Neural crest cell (in vitro differentiated cells): Measurements from ENCODE around the gene HARS1. TPM values are rescaled to one million over a fixed set of nuclear protein-coding genes. Genes with fewer than 3 reads are reported as not detected.
"Not testable (repeated sequence)": the region's sequence is repeated elsewhere in the genome, so short reads cannot be mapped to it uniquely, and the experiment has no call there.

Experiments
- DNase-seq: peaks from one replicate; pipeline ENCODE4 v3.0.0; 2021; ENCODE audit warnings: low read depth, mixed read lengths, low spot score
- H3K27ac Mint-ChIP-seq: one replicate; pipeline ENCODE4 v1.8.0; 2021; ENCODE audit warnings: mild to moderate bottlenecking, mixed read lengths; ENCODE audit not compliant: unreplicated experiment
- H3K27me3 Mint-ChIP-seq: 2 replicates; pipeline ENCODE4 v1.8.0; 2021; ENCODE audit warnings: low read depth, mild to moderate bottlenecking, mixed read lengths
- H3K36me3 Mint-ChIP-seq: 2 replicates; pipeline ENCODE4 v1.8.0; 2021; ENCODE audit warnings: low read depth, mild to moderate bottlenecking, mixed read lengths
- H3K4me1 Mint-ChIP-seq: 2 replicates; pipeline ENCODE4 v1.8.0; 2021; ENCODE audit warnings: mixed read lengths
- H3K4me3 Mint-ChIP-seq: one replicate; pipeline ENCODE4 v1.8.0; 2021; ENCODE audit warnings: mild to moderate bottlenecking, mixed read lengths
- H3K9me3 Mint-ChIP-seq: 2 replicates; pipeline ENCODE4 v1.8.0; 2021; ENCODE audit warnings: mixed read lengths
- CTCF ChIP-seq: fragments of 200-600 bp; sonication (generic); conservative IDR thresholded peaks from 2 replicates; pipeline ENCODE4 v1.5.0; 2021; ENCODE audit warnings: antibody characterized with exemption, mild to moderate bottlenecking
- long read RNA-seq: library from polyadenylated mRNA; unstranded; transcript quantifications from one replicate; pipeline ENCODE4 v2.0.0, GENCODE V29; 2020
- total RNA-seq: library from RNA; stranded (reverse); gene quantifications from 2 replicates; pipeline ENCODE4 v1.2.1, GENCODE V29; 2021

The HARS1 gene
- total RNA-seq = 92.7 and 98.7 TPM in 2 replicates
- long read RNA-seq, transcript HARS-205 (13 exons, 1,896 nt) = minor isoform, 8 of 309 reads
- long read RNA-seq, transcript HARS-215 (13 exons, 1,945 nt) = major isoform, 256 of 309 reads
- long read RNA-seq, partial matches to known transcripts = 19 of 309 reads
- long read RNA-seq, other reads (novel, unspliced or antisense) = 20 of 309 reads

GRCh38 chr5:140690941-140691924 lies at the start of gene HARS1, which contains the start of gene HARS2:
HARS1 (minus strand) TSS chr5:140691370; CDS start chr5:140691304, 66 bp downstream.
HARS2 (plus strand) TSS chr5:140691455; CDS start chr5:140691649, 194 bp downstream.
- Mint-ChIP-seq H3K36me3 (peaks cover 9% of the 10 kb centered on the region), H3K4me3 (peak within 1 kb of the TSS; percentile 100), H3K9me3 (no peaks in the 10 kb centered on the region), H3K27ac (peak within 1 kb of the TSS; percentile 99), H3K4me1 (peaks cover 32% of the 10 kb centered on the region), H3K27me3 (no peaks in the 10 kb centered on the region)
- no peak for TF ChIP-seq CTCF
- DNase-seq = peak; percentile 75

DNA sequence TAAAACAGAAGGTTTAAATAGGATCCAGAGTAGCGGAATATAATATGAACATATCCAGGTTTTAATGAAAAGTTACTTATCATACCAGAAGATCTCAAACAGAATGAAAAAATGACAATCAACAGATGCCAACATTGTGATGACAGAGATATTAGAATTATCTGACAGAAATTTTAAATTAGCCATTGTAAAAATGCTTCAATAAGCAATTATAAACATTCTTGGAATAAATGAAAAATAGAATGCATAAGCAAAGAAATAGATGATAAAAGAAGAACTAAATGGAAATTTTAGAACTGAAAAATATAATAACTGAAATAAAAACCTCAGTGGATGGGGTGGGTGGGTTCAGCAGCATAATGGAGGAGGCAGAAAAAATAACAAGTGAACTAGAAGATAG lies 46.3 kb upstream of the HARS1 start:
- Mint-ChIP-seq H3K27ac (no peak overlapping the region), H3K36me3 (no peaks in the 10 kb centered on the region), H3K9me3 (no peaks in the 10 kb centered on the region), H3K4me1 (no peaks in the 10 kb centered on the region), H3K27me3 (peaks cover 40% of the 10 kb centered on the region), H3K4me3 (no peak overlapping the region)
- DNase-seq = no peak
- no peak for TF ChIP-seq CTCF

DNA sequence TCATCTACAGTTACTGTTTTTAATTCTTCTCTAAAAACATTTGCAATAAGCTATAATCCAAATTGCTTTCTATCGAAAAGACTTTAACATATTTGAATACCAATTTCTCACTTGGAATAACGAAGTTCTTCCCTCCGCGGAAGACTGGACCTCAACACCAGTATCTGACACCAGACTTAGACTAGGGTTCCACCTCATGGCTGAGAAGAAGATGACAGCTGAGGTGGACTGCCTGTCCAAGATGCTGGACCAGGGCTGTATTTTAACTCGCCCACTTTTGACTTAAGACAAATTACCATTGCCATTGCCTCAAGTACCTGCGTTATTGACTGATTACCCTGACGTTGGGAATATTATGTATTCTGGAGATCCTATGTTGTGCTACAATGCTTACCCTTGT lies 43.2 kb upstream of the HARS1 start:
- Mint-ChIP-seq H3K9me3 (no peaks in the 10 kb centered on the region), H3K27ac (no peak overlapping the region)

GRCh38 chr5:140733098-140733497 lies 41.9 kb upstream of the HARS1 start:
- Mint-ChIP-seq H3K27me3 (peaks cover 56% of the 10 kb centered on the region), H3K9me3 (no peaks in the 10 kb centered on the region), H3K27ac (no peak overlapping the region), H3K4me1 (no peaks in the 10 kb centered on the region), H3K36me3 (no peaks in the 10 kb centered on the region), H3K4me3 (no peak overlapping the region)
- no peak for DNase-seq
- no peak for TF ChIP-seq CTCF

More for the DNA sequence above, 43.2 kb upstream of the HARS1 start:
- Mint-ChIP-seq H3K36me3 (no peaks in the 10 kb centered on the region), H3K4me1 (no peaks in the 10 kb centered on the region), H3K27me3 (peaks cover 45% of the 10 kb centered on the region), H3K4me3 (no peak overlapping the region)
- DNase-seq = no peak
- peak; percentile 40 for TF ChIP-seq CTCF

- H3K27ac Mint-ChIP-seq = peak overlapping the region; percentile 73
- H3K4me3 Mint-ChIP-seq = peak overlapping the region; percentile 85
- TF ChIP-seq CTCF = no peak
- peaks cover 41% of the 10 kb centered on the region for H3K27me3 Mint-ChIP-seq
- DNase-seq = peak; percentile 48
- peaks cover 12% of the 10 kb centered on the region for H3K4me1 Mint-ChIP-seq
- H3K9me3 Mint-ChIP-seq = no peaks in the 10 kb centered on the region
- H3K36me3 Mint-ChIP-seq = no peaks in the 10 kb centered on the region
Observed at GRCh38 chr5:140725799-140726471, 34.8 kb upstream of the HARS1 start.

DNA sequence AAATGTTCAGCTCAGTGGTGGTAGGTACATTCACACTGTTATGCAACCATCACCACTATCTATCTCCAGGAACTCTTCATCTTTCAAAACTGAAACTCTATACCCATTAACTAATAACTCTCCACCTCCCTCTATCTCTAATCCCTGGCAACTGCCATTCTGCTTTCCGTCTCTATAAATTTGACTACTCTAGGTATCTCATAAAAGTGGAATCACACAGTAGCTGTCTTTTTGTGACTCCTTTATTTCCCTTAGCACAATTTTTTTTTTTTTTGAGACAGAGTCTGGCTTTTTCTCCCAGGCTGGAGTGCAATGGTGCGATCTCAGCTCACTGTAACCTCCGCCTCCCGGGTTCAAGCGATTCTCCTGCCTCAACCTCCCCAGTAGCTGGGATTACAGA lies 30.2 kb upstream of the HARS1 start:
- H3K9me3 Mint-ChIP-seq, H3K36me3 Mint-ChIP-seq, DNase-seq, H3K4me3 Mint-ChIP-seq, H3K27ac Mint-ChIP-seq, H3K4me1 Mint-ChIP-seq: not testable (repeated sequence)
- peaks cover 22% of the 10 kb centered on the region for H3K27me3 Mint-ChIP-seq

- DNase-seq, H3K9me3 Mint-ChIP-seq, H3K4me3 Mint-ChIP-seq, H3K4me1 Mint-ChIP-seq, H3K36me3 Mint-ChIP-seq, H3K27ac Mint-ChIP-seq: not testable (repeated sequence)
- peaks cover 16% of the 10 kb centered on the region for H3K27me3 Mint-ChIP-seq
Observed at GRCh38 chr5:140720738-140721137, 29.6 kb upstream of the HARS1 start.
